HCT116 (cell line): ENCODE data around the gene SIK3. TPM values are rescaled to one million over a fixed set of nuclear protein-coding genes. Genes with fewer than 3 reads are reported as not detected.

ENCODE experiments used
- ATAC-seq: fragments of 200-7000 bp; cut with Tn5 transposase; 2 replicates; pipeline ENCODE4 v1.9.1; 2020; ENCODE audit warnings: mild to moderate bottlenecking, moderate library complexity
- BruUV-seq: library from RNA; stranded (reverse); fragments of 400-500 nt; replicated peaks from 2 replicates; lab custom pipeline; 2021; lab: Mats Ljungman, UMichigan
- CTCF ChIA-PET: fragments of 300-600 bp; sonication (Branson Sonifier 250); formaldehyde crosslinking; loops from one replicate; lab custom pipeline; 2021; ENCODE audit warnings: antibody characterized with exemption; lab: Charles Lee
- POLR2A ChIA-PET: fragments of 300-600, 350-600 bp; sonication (Branson Sonifier 250); formaldehyde crosslinking; loops from one replicate; lab custom pipeline; 2021; ENCODE audit warnings: antibody characterized with exemption; lab: Charles Lee
- RAD21 ChIA-PET, 2 experiments: fragments of 300-600 bp; sonication (Branson Sonifier 250); formaldehyde crosslinking; loops; one replicate each; lab custom pipeline; 2023; ENCODE audit warnings: low total read pairs in 2 of 2; ENCODE audit not compliant: uncharacterized antibody in 2 of 2, unreplicated experiment in 2 of 2, low non-redundant PET in 1 of 2; lab: Charles Lee
- DNase-seq: peaks from one replicate; pipeline ENCODE4 v3.0.0-alpha.2; 2010; ENCODE audit warnings: low read depth, low spot score
- H2AFZ ChIP-seq: fragments of 200-600 bp; shearing (Covaris generic), sonication (generic); 2 replicates; pipeline ENCODE4 v1.6.1; 2017; ENCODE audit warnings: low read depth, mixed run types, mixed read lengths, antibody characterized with exemption, low read length; ENCODE audit not compliant: poor library complexity, severe bottlenecking
- H3K27ac ChIP-seq: 2 replicates; pipeline ENCODE4 v1.5.1; 2012; ENCODE audit warnings: low read depth, low read length
- H3K27me3 ChIP-seq: fragments of 200-600 bp; sonication (generic); 2 replicates; pipeline ENCODE4 v1.6.1; 2016; ENCODE audit warnings: mixed run types, low read length, mixed read lengths; ENCODE audit not compliant: insufficient read depth
- H3K36me3 ChIP-seq, 2 experiments: fragments of 200-500 bp in 1 of 2; fragments of 200-600 bp in 1 of 2; sonication (Bioruptor generic) in 1 of 2; sonication (generic) in 1 of 2; 2 replicates each; pipeline versions ENCODE4 v1.5.1 to v1.6.1; 2014 to 2016; ENCODE audit warnings: low read length in 2 of 2, inconsistent platforms in 1 of 2, mixed read lengths in 1 of 2, mixed run types in 1 of 2; ENCODE audit not compliant: insufficient read depth in 2 of 2, control insufficient read depth in 1 of 2
- H3K4me1 ChIP-seq, 2 experiments: fragments of 200-600 bp in 1 of 2; sonication (generic) in 1 of 2; 2 replicates each; pipeline versions ENCODE4 v1.5.1 to v1.6.1; 2012 to 2017; ENCODE audit warnings: low read length in 2 of 2, inconsistent platforms in 1 of 2, mild to moderate bottlenecking in 1 of 2, mixed read lengths in 1 of 2, mixed run types in 1 of 2, moderate library complexity in 1 of 2; ENCODE audit not compliant: insufficient read depth in 2 of 2, control insufficient read depth in 1 of 2
- H3K4me2 ChIP-seq: fragments of 200-600 bp; sonication (generic); 2 replicates; pipeline ENCODE4 v1.6.1; 2017; ENCODE audit warnings: mixed run types, low read length, mixed read lengths
- H3K4me3 ChIP-seq, 2 experiments: fragments of 200-600 bp in 1 of 2; sonication (generic) in 1 of 2; replicated peaks in 1 of 2; 2 replicates each; pipeline ENCODE4 v1.5.1; 2011 to 2016; ENCODE audit warnings: low read length in 2 of 2, control low read depth in 1 of 2, low read depth in 1 of 2, mild to moderate bottlenecking in 1 of 2, mixed read lengths in 1 of 2, mixed run types in 1 of 2
- H3K79me2 ChIP-seq: fragments of 200-600 bp; sonication (generic); 2 replicates; pipeline ENCODE4 v1.6.1; 2017; ENCODE audit warnings: mild to moderate bottlenecking, mixed run types, low read length, moderate library complexity, mixed read lengths; ENCODE audit not compliant: insufficient read depth
- H3K9ac ChIP-seq: fragments of 200-600 bp; sonication (generic); 2 replicates; pipeline ENCODE4 v1.6.1; 2016; ENCODE audit warnings: low read length, mixed read lengths
- H3K9me2 ChIP-seq: fragments of 200-600 bp; sonication (generic), shearing (Covaris generic); 2 replicates; pipeline ENCODE4 v1.6.1; 2017; ENCODE audit warnings: mixed run types, mild to moderate bottlenecking, moderate library complexity; ENCODE audit not compliant: insufficient read depth
- H3K9me3 ChIP-seq, 2 experiments: fragments of 200-500 bp in 1 of 2; fragments of 200-600 bp in 1 of 2; sonication (Bioruptor generic) in 1 of 2; sonication (generic) in 1 of 2; 2 replicates each; pipeline ENCODE4 v1.6.1; 2014 to 2017; ENCODE audit warnings: low read length in 2 of 2, mixed read lengths in 2 of 2, inconsistent platforms in 1 of 2, low read depth in 1 of 2, mild to moderate bottlenecking in 1 of 2, mixed run types in 1 of 2, moderate library complexity in 1 of 2; ENCODE audit not compliant: control insufficient read depth in 1 of 2, insufficient read depth in 1 of 2
- H4K20me1 ChIP-seq: fragments of 200-600 bp; sonication (generic), shearing (Covaris generic); 2 replicates; pipeline ENCODE4 v1.6.1; 2017; ENCODE audit warnings: mixed run types, mild to moderate bottlenecking, moderate library complexity; ENCODE audit not compliant: insufficient read depth
- ELF1 ChIP-seq: IDR thresholded peaks from 2 replicates; pipeline ENCODE4 v1.6.1; 2012; ENCODE audit warnings: low read depth, borderline replicate concordance
- EZH2 ChIP-seq: fragments of 200-600 bp; sonication (generic); IDR thresholded peaks from 2 replicates; pipeline ENCODE4 v1.6.1; 2017; ENCODE audit warnings: antibody characterized with exemption, mixed run types
- FOSL1 ChIP-seq: IDR thresholded peaks from 2 replicates; pipeline ENCODE4 v1.6.1; 2012; ENCODE audit warnings: low read depth
- POLR2AphosphoS5 ChIP-seq: IDR thresholded peaks from 2 replicates; pipeline ENCODE4 v1.6.1; 2011; ENCODE audit warnings: mild to moderate bottlenecking, low read depth, low read length, moderate library complexity
- SIN3A ChIP-seq: IDR thresholded peaks from 2 replicates; pipeline ENCODE4 v1.6.1; 2012; ENCODE audit warnings: low read depth
- SP1 ChIP-seq: IDR thresholded peaks from 2 replicates; pipeline ENCODE4 v1.6.1; 2012; ENCODE audit warnings: low read depth
- ZFX ChIP-seq: fragments of 450-650 bp; IDR thresholded peaks from 2 replicates; pipeline ENCODE4 v1.6.1; 2017
- ZNF274 ChIP-seq: fragments of 200-500 bp; sonication (Bioruptor generic); IDR thresholded peaks from 2 replicates; pipeline ENCODE4 v1.6.1; 2014; ENCODE audit warnings: mild to moderate bottlenecking, low read depth, low read length, inconsistent platforms
- intact Hi-C: fragments of 100-400 bp; cut with micrococcal nuclease; formaldehyde crosslinking; loops from 2 replicates; pipeline ENCODE4 v1.10.0; 2022
- total RNA-seq: library from RNA; stranded (reverse); gene quantifications from one replicate; pipeline ENCODE4 v1.2.1, GENCODE V29; 2021; ENCODE audit not compliant: unreplicated experiment
- TF ChIP-seq, protein P1 (sequence below), 3 experiments: fragments of 200-600 bp in 1 of 3; sonication (generic) in 1 of 3; IDR thresholded peaks in 2 of 3; conservative IDR thresholded peaks in 1 of 3; 2 replicates each; pipeline ENCODE4 v1.5.1; 2012 to 2017; ENCODE audit warnings: low read depth in 2 of 3, low read length in 2 of 3, antibody characterized with exemption in 1 of 3, borderline replicate concordance in 1 of 3, control low read depth in 1 of 3, mild to moderate bottlenecking in 1 of 3, mixed read lengths in 1 of 3, mixed run types in 1 of 3, moderate library complexity in 1 of 3; ENCODE audit not compliant: insufficient read depth in 1 of 3

SIK3 gene
- total RNA-seq, 1 experiment from 2014 or later: 21.0 TPM

DNA sequence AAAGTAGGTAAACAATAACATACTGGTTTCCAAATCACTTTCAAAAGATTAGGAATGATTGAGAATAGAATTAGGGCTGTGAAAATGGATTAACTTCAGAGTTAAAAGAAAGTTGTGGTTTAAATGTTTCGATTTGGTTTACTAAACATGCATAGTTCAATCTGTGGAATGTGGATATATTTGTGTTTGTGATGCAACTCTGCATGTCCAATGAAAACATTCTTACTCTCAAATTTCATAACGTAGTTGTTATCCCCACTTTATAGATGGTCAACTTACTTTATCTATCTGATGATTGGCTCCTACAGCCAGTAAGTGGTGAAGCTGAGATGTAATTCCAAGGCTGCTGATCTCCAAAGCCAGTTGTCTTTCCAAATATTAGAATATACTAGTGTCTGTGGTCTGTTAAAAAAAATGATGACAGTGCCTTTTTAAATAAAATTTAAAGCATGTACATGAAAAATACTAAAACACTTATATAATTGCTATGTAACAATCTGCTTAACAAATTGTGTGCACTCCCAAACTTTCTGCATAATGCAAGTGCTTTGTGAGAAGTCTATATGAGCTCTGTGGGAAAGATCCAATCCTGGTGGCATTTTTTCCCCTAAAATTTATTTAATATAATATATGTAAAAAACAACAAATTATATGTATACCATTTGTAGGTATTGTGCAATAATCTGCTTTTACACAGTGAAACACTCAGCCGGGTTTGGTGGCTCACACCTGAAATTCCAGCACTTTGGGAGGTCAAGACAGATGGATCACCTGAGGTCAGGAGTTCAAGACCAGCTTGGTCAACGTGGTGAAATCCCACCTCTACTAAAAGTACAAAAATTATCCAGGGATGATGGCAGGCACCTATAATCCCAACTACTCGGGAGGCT lies 9.7 kb upstream of the SIK3 start:
- CTCF ChIA-PET: interaction anchor here (3.4 kb wide), 1 partner anchor 228 kb away, joined by 34 read pairs; no protein-coding TSS in a partner anchor

More for the DNA sequence above, 9.7 kb upstream of the SIK3 start:
- H3K4me3 ChIP-seq: no peak overlapping the region
- no peak overlapping the region for H2AFZ ChIP-seq
- no peak for DNase-seq
- no peaks in the 10 kb centered on the region for H3K9me2 ChIP-seq
- no peak overlapping the region for H3K27ac ChIP-seq
- no peak for ATAC-seq
- no peaks in the 10 kb centered on the region for H3K36me3 ChIP-seq
- no TSS peak for BruUV-seq
- H3K9me3 ChIP-seq: no peaks in the 10 kb centered on the region
- ChIA-PET RAD21 (no interaction called here), POLR2A (no interaction called here)
- intact Hi-C loops: loop anchor here (2.0 kb wide), 1 partner anchor 119 kb away; no protein-coding TSS in a partner anchor
- H4K20me1 ChIP-seq: no peaks in the 10 kb centered on the region
- no peak overlapping the region for H3K9ac ChIP-seq
- H3K4me2 ChIP-seq: no peak overlapping the region
- H3K4me1 ChIP-seq: 0 out of 4 replicates have a peak, but pooled peaks cover 0 to 2% of the 10 kb centered on the region in 2 experiments
- no peak for TF ChIP-seq SP1
- no peak for TF ChIP-seq ZFX
- no peak for TF ChIP-seq ELF1
- TF ChIP-seq POLR2AphosphoS5: no peak
- TF ChIP-seq, protein P1, sequence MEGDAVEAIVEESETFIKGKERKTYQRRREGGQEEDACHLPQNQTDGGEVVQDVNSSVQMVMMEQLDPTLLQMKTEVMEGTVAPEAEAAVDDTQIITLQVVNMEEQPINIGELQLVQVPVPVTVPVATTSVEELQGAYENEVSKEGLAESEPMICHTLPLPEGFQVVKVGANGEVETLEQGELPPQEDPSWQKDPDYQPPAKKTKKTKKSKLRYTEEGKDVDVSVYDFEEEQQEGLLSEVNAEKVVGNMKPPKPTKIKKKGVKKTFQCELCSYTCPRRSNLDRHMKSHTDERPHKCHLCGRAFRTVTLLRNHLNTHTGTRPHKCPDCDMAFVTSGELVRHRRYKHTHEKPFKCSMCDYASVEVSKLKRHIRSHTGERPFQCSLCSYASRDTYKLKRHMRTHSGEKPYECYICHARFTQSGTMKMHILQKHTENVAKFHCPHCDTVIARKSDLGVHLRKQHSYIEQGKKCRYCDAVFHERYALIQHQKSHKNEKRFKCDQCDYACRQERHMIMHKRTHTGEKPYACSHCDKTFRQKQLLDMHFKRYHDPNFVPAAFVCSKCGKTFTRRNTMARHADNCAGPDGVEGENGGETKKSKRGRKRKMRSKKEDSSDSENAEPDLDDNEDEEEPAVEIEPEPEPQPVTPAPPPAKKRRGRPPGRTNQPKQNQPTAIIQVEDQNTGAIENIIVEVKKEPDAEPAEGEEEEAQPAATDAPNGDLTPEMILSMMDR (IDR thresholded peaks at IDR 0.05 in 2 of 3, conservative IDR thresholded peaks at IDR 0.05 in 1 of 3; ENCODE audit: borderline replicate concordance in 1 of 3, insufficient read depth in 1 of 3, low read depth in 2 of 3, low read length in 2 of 3): no peak
- no peak for TF ChIP-seq FOSL1
- TF ChIP-seq SIN3A: no peak
- no peak for TF ChIP-seq EZH2
- TF ChIP-seq ZNF274: no peak
- no peaks in the 10 kb centered on the region for H3K27me3 ChIP-seq
- no peaks in the 10 kb centered on the region for H3K79me2 ChIP-seq
